Measurements from ENCODE around the gene ARHGEF19.
"Not testable (repeated sequence)": the region's sequence is repeated elsewhere in the genome, so short reads cannot be mapped to it uniquely, and the experiment has no call there.

ARHGEF19 gene

GRCh38 chr1:16196874-16197273 lies 15.6 kb downstream of the ARHGEF19 start:
- no peak for TF ChIP-seq Cebpa-rat (IDR thresholded peaks at IDR 0.05)
- Histone ChIP-seq H3K36me3 (peaks cover 10% of the 10 kb centered on the region; the same call in 1 of the 2 replicates), H4K20me1 (no peaks in the 10 kb centered on the region), H3K27ac (no peak overlapping the region), H3K4me3 (no peak overlapping the region), H3K9ac (no peak overlapping the region), H3K4me2 (no peak overlapping the region), H3K4me1 (peaks cover 14% of the 10 kb centered on the region), H3K9me3 (no peaks in the 10 kb centered on the region), H3K27me3 (no peaks in the 10 kb centered on the region)

- H3K9me3 ChIP-seq, H3K27ac ChIP-seq, H3K4me2 ChIP-seq, H4K20me1 ChIP-seq, H3K4me3 ChIP-seq, H3K27me3 ChIP-seq, H3K9ac ChIP-seq, H3K36me3 ChIP-seq: not testable (repeated sequence)
- H3K4me1 ChIP-seq: peaks cover 20% of the 10 kb centered on the region
Measured at GRCh38 chr1:16196139-16196538, 16.3 kb downstream of the ARHGEF19 start.

DNA sequence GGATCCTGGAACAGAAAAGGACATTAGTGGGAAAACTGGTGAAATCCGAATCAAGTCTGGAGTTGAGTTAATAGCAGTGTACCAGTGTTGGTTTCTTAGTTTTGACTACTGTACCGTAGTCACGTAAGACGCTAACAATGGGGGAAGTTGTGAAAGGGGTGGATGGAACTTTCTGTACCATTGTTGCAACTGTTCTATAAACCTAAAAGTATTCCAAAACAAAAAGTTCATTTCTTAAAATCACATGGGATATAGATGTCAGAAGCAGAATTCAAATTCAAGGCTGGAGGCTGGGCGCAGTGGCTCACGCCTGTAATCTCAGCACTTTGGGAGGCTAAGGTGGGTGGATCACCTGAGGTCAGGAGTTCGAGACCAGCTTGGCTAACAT lies 16.9 kb downstream of the ARHGEF19 start:
- H4K20me1 ChIP-seq: no peaks in the 10 kb centered on the region
- TF ChIP-seq Cebpa-rat (IDR thresholded peaks at IDR 0.05): no peak
- H3K27me3 ChIP-seq: no peaks in the 10 kb centered on the region
- no peak overlapping the region for H3K4me2 ChIP-seq
- H3K36me3 ChIP-seq: no peaks in the 10 kb centered on the region
- H3K9me3 ChIP-seq: no peaks in the 10 kb centered on the region
- no peak overlapping the region for H3K4me3 ChIP-seq
- H3K9ac ChIP-seq: no peak overlapping the region
- no peak overlapping the region for H3K27ac ChIP-seq
- peaks cover 20% of the 10 kb centered on the region for H3K4me1 ChIP-seq

DNA sequence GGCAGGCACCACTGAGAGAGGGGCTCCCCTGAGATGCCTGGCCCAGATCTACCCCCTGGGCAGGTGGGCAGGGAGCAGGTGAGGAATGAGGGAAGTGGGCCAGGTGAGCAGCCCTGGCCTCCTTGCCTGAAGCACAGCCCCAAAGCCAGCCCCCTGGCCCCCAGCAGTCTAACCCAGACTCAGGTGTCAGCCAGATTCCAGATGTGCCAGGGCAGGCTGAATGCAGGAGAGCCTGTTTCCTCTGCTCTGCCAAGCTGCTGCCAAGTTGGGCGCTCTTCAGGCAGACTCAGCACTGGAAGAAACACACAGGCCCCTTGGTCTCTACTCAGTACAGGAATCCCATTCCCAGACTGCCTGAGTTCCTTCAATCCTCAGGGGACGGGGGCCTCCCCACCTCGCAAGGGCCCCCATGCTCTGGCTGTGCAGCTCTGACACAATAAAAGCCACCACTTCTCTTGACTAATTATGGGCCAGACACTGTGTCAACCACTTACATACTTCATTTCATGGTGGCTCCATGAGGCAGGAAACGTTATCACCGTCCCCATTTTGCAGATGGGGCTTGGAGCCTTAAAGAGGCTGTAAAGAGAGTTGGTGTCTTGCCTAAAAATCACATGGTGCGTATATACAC lies 20.4 kb downstream of the ARHGEF19 start:
- TF ChIP-seq Cebpa-rat (IDR thresholded peaks at IDR 0.05): no peak
- H3K27ac ChIP-seq: no peak overlapping the region

GRCh38 chr1:16191309-16191708 lies 21.1 kb downstream of the ARHGEF19 start:
- Histone ChIP-seq H3K27ac (no peak overlapping the region), H3K4me1 (peaks cover 8% of the 10 kb centered on the region; the same call in 1 of the 2 replicates), H3K9me3 (no peaks in the 10 kb centered on the region), H4K20me1 (no peaks in the 10 kb centered on the region), H3K4me2 (no peak overlapping the region), H3K9ac (no peak overlapping the region), H3K27me3 (no peaks in the 10 kb centered on the region), H3K4me3 (no peak overlapping the region), H3K36me3 (no peaks in the 10 kb centered on the region)
- TF ChIP-seq Cebpa-rat (IDR thresholded peaks at IDR 0.05): no peak

More for the DNA sequence above, 20.4 kb downstream of the ARHGEF19 start:
- Histone ChIP-seq H3K9ac (no peak overlapping the region), H3K4me2 (no peak overlapping the region), H3K9me3 (no peaks in the 10 kb centered on the region), H3K36me3 (no peaks in the 10 kb centered on the region), H3K4me3 (no peak overlapping the region), H3K27me3 (no peaks in the 10 kb centered on the region), H3K4me1 (peaks cover 8% of the 10 kb centered on the region; the same call in 1 of the 2 replicates), H4K20me1 (no peaks in the 10 kb centered on the region)

- H4K20me1 ChIP-seq: no peaks in the 10 kb centered on the region
- no peak for TF ChIP-seq Cebpa-rat (IDR thresholded peaks at IDR 0.05)
- H3K36me3 ChIP-seq: no peaks in the 10 kb centered on the region
- H3K4me3 ChIP-seq: no peak overlapping the region
- H3K9ac ChIP-seq: no peak overlapping the region
- H3K27me3 ChIP-seq: no peaks in the 10 kb centered on the region
- H3K4me1 ChIP-seq: peaks cover 8% of the 10 kb centered on the region; the same call in 1 of the 2 replicates
- no peak overlapping the region for H3K4me2 ChIP-seq
- no peak overlapping the region for H3K27ac ChIP-seq
- H3K9me3 ChIP-seq: no peaks in the 10 kb centered on the region
Measured at GRCh38 chr1:16189921-16190621, 22.4 kb downstream of the ARHGEF19 start.

DNA sequence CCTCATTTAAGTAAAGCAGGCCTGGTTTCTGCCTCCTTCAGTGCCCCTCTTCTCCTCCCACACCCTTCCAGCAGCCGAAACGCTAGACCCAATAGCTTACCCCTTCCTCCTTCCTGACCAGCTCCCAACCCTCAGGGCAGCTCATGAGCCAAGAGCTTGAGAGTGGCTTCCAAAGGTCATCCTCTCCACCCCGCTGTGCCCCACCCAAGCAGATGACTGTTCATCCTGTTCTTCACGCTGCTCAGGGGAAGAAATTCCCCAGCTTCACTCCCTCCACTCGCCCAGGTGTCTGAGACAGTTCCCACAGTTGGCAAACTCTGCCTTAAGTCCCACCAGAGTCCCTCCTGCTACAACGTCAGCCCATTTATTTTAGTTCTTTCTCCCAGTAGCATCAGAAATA lies 23.4 kb downstream of the ARHGEF19 start:
- Histone ChIP-seq H3K9ac (no peak overlapping the region), H3K4me3 (no peak overlapping the region), H3K27me3 (no peaks in the 10 kb centered on the region), H3K9me3 (no peaks in the 10 kb centered on the region), H3K4me1 (peaks cover 8% of the 10 kb centered on the region; the same call in 1 of the 2 replicates), H3K27ac (no peak overlapping the region), H4K20me1 (no peaks in the 10 kb centered on the region), H3K36me3 (no peaks in the 10 kb centered on the region), H3K4me2 (no peak overlapping the region)
- TF ChIP-seq Cebpa-rat (IDR thresholded peaks at IDR 0.05): no peak

GRCh38 chr1:16187748-16188401 lies 24.6 kb downstream of the ARHGEF19 start:
- Histone ChIP-seq H3K9ac (no peak overlapping the region), H3K27me3 (no peaks in the 10 kb centered on the region), H3K36me3 (no peaks in the 10 kb centered on the region), H3K4me1 (peaks cover 8% of the 10 kb centered on the region; the same call in 1 of the 2 replicates), H3K27ac (no peak overlapping the region), H4K20me1 (no peaks in the 10 kb centered on the region), H3K4me2 (no peak overlapping the region), H3K4me3 (no peak overlapping the region), H3K9me3 (no peaks in the 10 kb centered on the region)
- no peak for TF ChIP-seq Cebpa-rat (IDR thresholded peaks at IDR 0.05)

DNA sequence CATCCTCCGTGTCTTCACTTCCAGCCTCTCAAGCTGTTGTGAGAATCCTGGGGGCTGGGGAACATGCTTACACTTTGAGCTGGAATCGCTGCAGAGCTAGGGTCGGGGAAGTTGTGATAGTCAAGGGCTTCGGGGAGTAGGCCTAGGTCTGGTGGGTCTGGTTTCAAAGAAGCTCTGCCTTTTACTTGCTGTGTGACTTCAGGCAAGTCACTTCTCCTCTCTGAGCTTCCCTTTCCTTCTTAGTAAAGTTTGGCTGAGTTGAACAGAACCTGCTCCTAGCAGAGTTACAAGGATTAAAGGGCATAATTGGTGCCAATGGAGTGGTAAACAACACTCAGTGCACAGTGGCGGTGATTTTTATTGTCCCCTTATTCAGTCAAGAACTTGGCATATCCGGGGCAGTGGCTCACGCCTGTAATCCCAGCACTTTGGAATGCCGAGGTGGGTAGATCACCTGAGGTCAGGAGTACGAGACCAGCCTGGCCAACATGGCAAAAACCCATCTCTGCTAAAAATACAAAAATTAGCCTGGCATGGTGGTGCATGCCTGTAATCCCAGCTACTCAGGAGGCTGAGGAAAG lies 25.7 kb downstream of the ARHGEF19 start:
- Histone ChIP-seq H4K20me1 (no peaks in the 10 kb centered on the region), H3K4me2 (no peak overlapping the region), H3K36me3 (no peaks in the 10 kb centered on the region), H3K4me1 (peaks cover 4% of the 10 kb centered on the region; the same call in 1 of the 2 replicates), H3K27me3 (no peaks in the 10 kb centered on the region), H3K4me3 (no peak overlapping the region), H3K9me3 (no peaks in the 10 kb centered on the region), H3K27ac (no peak overlapping the region), H3K9ac (no peak overlapping the region)
- TF ChIP-seq Cebpa-rat (IDR thresholded peaks at IDR 0.05): no peak

All from BLaER1 (cell line).